GM18508 (cell line): ENCODE results near the gene CALD1.

ENCODE experiments used
- ATAC-seq: cut with Tn5 transposase; IDR thresholded peaks from one replicate; pipeline ENCODE4 v1.9.1; 2021; ENCODE audit warnings: moderate number of reproducible peaks; ENCODE audit not compliant: insufficient read depth, unreplicated experiment

The CALD1 gene

DNA sequence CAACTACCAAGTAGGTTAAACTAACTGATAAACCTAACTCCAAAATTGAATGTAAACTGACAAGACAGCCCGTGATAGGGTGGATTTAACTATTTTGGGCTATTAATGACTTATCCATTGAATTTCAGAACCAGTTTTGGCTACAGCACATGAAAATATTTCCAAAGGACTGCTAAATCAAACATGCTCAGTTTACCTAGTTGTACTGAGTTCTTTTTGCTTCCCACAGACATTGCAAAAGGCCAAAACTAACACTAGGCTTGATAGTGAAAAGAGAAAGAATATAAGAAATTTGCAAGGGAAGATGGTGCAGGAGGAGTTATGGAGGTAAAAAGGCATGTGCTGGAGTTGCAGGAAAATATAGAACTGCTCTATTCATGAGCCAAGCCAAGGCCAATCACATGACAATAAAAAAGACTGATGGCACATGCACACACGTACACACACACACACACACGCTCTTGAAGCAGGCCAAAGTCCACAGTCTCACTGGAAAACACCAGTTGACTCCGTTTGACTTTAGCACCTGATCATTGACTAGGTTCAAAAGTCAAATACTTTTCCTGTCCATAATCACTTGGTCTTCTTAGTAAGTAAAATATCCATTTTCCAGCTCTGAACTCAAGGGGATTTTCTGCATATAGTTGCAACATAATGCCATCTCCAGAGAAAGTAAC, 130.9 kb downstream of the CALD1 start:
- ATAC-seq = no peak

DNA sequence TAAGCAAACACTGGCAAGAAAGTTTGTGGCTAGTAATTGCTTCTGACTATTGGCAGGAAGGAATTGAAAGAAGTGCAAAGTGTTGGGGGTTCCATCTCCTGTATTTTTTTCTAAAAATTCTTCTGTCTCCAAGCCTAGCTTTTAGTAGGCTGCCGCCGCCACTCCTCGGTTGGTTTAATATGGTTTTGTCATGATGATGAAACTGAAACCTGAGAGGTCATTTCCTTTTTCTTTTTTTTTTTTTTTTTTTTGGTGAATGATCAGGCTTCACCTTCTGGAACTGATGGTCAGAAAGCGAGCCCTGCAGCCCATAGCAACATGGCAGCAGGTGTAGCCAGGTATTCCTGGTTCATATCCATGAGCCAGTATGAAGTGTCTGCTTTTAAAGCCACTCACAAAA, 131.5 kb downstream of the CALD1 start:
- ATAC-seq = peak; percentile 59

DNA sequence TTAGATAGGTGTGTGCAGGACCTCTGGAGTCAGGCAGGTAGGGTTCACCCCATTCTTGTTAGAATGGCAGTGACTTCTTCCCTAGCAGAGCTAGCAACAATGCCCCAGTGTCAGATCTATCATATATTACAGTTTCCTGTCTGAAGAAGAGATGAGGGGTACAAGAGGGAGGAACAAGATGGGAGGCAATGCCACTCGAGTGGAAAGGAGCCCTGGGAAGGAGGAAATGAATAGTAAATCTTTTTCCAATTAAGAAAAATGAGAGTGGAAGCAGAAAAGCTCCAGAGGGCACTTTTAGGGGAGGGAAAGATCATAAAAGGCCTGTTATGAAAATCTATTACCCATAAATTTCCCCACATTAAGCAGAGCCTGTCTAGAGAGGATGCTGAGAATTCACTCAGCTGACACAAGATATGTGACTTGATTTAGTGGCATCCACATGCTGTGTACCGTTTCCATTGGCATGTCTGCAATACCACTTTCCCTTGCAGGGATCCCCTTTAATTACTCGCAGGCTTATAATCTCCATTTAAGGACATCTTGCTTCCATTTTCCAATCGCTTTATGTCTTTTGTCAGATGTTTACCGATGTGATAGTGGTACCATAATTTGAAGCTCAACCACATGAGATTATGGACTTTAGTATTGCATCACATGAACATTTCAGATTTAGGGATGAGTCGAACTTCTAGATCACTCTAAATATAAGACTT, 136.9 kb downstream of the CALD1 start:
- no peak for ATAC-seq

DNA sequence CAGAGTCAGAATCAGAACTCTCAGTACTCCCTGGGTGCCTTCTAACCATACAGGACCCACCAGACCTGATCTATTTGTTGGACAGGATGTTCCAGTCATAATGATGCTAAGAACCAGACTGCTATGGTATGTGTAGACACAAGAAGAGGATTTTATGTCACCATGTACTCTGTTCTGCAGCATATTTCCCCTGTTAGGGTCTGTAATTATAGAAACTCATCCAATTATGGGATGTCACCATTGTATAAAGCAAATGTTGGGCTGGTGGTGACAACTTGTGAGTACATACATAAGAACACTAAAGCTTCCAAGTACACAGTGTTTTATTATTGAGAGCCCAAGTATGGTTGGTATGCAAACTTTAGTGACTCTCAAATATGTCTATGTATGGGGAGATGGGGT, 139.8 kb downstream of the CALD1 start:
- no peak for ATAC-seq

DNA sequence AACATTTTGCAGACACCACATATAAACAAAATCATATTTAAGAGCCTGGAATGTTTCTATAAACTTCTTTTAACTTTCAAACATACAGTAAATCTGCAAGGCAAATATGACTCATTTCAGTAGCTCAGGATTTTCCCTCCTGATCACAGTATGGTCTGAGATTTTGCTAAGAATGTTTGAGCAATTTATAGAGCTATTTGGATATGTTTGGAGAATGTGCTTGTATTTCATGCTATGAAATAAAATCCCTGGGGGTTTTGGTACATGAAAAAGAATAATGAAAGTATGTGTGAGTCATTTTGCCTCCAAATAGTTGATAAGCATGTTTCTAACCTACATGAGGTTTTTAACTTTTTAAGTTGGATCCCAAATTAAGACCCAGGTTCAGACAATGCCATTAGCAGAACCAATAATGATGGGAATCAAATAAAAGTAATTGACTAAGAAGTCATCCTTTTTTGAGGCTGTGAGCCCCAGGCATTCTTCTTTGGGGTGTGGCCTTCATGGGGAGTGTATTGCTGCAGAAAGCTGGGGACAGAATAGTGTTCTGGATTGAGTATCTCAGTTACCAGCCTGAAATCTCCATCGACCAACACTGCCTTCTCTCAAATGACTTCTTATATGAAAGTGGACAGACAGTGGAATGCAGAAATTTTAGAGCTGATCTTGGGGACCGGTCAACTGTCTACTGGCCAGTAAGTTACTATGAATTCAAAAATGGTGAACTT, 140.8 kb downstream of the CALD1 start:
- ATAC-seq = no peak

DNA sequence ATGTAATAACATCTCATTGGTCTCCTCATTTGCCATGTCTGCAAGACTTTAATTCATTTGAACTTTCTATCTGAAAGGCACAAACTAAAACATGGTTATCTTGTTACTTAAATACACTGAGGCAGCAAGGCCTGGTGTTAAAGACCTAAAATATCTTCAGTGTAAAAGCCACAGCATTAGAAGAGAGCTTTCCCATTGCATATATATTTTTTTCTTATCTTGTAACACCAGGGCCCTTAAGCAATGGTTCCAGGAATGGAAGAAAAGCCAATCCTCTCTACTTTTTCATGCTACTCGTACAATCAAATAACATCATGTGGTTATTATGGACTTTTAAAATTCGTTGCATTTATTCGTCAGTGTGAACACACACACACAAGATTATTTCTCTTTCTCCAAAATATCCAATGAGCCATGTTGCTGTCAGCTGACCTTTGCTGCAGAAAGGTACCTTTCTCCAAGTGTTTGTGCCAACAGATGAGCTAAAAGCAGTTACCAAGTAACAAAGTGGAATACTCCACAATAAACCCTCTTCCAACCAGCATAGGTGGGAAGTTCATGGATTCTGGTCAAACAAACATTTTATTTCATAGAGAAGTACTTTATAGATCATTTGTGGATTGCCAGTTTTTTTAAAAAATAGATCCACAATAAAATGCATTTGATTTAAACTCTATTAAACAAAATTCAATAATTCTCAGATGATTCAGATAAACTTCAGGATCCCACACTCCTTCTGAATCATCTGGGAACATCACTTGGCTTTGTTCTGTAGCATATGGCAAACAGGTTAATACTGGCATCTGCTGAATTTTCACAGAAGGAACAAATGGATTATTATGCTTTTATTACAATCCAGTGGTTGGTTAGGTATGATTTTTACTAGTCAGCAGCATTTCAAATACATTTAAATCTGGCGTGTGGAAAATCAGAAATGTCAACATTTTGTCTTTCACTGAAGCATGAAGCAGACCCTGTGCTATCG, 143.6 kb downstream of the CALD1 start:
- no peak for ATAC-seq

GRCh38 chr7:134925766-134926165, 146.3 kb downstream of the CALD1 start:
- ATAC-seq = no peak

DNA sequence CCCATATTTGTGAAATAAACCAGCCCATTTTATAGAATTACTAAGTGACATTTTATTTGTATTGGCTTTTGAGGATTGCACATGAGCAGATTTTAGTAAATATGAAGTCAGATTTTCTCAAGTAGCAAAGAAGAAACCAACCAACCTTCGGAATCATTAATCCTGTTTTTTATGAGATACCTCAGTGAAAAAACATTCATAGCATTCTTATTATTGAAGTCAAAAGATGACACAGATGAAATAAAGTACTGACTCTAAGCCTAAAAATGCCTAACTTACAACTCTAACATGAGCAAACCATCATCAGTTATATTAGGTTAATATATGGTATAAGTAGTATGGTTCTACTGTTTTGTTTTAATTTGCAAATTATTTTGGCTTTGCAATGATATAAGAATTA, 147.0 kb downstream of the CALD1 start:
- ATAC-seq = no peak

DNA sequence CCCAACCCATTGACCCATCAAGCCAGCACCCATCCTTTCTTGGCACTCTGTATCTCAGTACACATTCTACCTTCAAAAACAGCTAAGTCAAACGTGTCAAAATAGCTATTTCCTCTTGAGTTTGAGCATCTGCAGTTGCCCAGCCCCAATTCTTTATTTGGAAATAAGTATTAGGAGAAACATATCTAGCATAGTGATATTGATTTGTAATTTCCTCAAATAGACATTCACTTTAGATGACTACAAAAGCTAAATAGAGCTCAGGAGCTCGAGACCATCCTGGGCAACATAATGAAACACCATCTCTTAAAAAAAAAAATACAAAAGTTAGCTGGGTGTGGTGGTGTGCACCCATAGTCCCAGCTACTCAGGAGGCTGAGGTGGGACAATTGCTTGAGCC, 147.6 kb downstream of the CALD1 start:
- ATAC-seq = no peak

DNA sequence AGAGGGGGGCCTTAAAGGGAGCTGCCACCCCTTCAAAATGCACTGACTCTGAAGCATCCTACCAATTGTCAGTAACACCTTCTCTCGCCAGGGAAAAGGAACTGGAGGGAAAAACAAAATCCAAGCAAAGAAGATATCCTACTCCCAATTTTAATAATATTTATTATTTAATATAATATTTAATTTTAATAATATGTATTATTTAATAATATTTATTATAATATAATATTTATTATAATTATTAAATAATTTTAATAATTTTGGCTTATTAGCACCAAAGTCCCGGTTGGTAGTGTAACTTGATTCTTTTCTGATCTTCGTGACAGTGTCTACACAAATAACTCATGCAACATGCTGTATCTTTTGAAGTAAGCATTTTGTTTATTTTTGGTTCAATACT, 148.3 kb downstream of the CALD1 start:
- no peak for ATAC-seq

DNA sequence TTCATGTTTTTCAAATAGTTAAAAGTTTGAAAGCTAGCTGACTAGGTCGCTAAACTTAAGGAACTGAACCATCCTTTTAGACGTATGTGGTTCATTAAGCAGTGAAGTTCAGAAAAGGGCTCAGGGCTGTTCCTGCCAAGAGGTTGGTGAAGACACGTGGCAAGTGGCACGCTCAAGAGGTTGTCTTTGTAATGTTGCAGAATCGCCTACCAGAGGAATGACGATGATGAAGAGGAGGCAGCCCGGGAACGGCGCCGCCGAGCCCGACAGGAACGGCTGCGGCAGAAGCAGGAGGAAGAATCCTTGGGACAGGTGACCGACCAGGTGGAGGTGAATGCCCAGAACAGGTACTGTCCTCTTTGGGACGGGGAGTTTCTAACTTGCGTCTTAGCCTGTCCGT, 149.1 kb downstream of the CALD1 start:
- ATAC-seq = no peak

DNA sequence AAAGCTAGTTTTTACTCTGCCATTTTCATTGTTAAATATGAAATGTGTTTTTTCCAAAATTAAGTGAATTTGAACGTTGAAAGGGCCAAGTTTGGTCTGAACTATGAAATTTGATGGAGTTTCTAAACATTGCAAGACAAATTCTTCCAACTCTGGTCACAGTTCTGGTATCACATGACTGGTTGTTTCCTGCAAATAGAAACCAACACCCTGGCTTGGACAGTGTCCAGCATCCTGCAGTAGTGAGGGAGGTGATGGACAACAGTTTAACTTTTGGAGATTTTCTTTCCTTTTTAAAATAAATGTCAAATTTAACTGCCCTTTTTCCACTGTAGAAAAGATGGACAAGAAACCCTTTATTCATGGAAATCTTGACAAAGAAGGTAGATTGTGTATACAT, 152.1 kb downstream of the CALD1 start:
- ATAC-seq = no peak

GRCh38 chr7:134932707-134933370, 153.4 kb downstream of the CALD1 start:
- no peak for ATAC-seq

- no peak for ATAC-seq
These were observed 154.1 kb downstream of the CALD1 start for GRCh38 chr7:134933460-134934068.

GRCh38 chr7:134935701-134936100, 156.3 kb downstream of the CALD1 start:
- ATAC-seq = no peak

DNA sequence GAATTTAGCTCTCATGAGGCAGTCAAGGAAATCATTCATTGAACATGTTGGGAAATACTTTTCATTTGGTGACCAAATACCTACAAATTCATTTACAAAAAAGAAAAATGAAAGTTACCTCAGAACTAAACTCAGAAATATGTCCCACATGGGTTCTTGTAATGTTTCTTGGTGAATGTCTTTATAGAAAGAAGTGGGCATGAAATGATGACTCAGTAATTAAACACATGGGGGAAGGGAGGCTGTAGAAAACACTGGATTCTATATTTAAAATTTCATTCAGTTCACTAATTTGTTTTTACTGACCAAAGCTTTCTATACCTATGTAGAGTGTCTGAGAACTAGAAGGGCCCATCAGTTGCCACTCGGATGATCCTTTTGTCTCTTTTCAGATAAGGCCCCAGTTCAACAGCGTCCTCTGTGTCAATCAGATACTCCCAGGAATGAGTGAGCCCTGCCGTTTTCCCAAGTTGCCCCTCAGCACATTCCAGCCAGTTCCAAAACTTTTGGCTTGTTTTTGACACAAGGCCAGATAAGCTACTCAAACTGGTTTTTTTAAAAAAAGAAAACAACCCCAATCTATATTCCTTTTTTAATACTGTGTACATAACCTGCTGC, 157.6 kb downstream of the CALD1 start:
- no peak for ATAC-seq

DNA sequence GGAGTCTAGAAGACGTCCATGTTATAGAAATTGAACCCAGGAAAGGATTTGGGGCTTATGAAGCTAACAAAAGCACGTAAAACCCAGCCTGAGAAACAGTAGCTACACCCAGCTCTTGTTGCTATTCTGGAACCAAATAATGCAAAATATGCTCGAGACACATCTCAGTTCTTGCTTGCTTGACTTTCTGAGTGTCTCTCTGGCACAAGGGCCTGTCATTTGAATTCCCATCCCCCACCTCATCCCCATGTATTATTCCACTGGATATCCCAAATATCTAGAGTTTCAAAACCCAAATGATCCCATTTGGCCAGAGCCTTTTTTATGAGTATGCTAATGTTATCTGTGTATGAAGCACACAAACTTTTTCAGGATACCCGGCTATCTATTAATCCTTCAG, 158.7 kb downstream of the CALD1 start:
- ATAC-seq = no peak

DNA sequence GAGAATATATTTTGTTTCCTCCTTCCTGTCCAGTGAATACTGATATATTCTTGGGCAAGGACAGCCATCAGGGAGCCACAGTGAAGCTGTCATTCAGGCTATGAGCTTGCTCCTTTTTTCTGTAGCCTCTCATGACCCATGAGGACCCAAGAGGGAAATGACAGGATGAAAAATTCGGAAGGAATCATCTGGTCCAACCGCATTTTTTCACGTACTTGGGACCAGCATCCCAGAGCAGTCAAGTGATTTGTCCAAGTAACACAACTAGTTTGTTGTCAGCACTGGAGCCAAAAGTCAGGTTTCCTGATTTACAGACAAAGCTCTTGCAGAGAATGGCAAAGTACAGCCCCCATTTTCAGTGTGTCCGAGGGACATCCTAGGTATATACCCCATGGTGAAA, 159.7 kb downstream of the CALD1 start:
- no peak for ATAC-seq

DNA sequence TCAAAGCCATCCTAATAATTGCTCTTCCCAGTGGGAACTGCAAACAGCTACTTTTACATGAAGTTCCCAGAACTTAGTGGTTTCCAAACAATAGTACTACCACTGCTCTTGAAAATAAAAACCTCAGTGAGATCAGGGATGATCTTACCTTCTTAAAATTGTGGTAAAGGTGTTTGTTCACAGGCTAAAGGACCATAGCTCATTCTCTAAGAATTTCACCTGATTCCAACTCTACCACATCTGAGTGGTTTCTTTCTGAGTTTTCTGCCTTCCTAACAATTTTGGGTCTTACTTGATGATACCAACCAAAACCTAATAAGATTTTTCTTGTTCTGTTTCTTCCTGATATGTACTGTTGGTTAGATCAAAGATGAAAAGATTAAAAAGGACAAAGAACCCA, 161.3 kb downstream of the CALD1 start:
- ATAC-seq = no peak
